Activated B cell treated with CpG ODN at 0.5 μM for 24 hours (primary cell): Measurements from ENCODE around the gene SETD5. TPM values are rescaled to one million over a fixed set of nuclear protein-coding genes. Genes with fewer than 3 reads are reported as not detected.

Source experiments
- ATAC-seq: fragments of 200-7000 bp; cut with Tn5 transposase; one replicate; pipeline ENCODE4 v1.10.0; 2021; ENCODE audit warnings: low read depth, mild to moderate bottlenecking, moderate library complexity
- CTCF ChIA-PET: fragments of 350-600 bp; sonication (Branson Sonifier 250); formaldehyde crosslinking; loops from one replicate; lab custom pipeline; 2021; ENCODE audit warnings: antibody characterized with exemption; lab: Charles Lee
- POLR2A ChIA-PET: fragments of 350-600 bp; sonication (Branson Sonifier 250); formaldehyde crosslinking; loops from one replicate; lab custom pipeline; 2021; ENCODE audit warnings: antibody characterized with exemption; lab: Charles Lee
- DNase-seq: peaks from one replicate; pipeline ENCODE4 v3.0.0; 2022
- H3K27ac Mint-ChIP-seq: one replicate; pipeline ENCODE4 v1.8.0; 2020; ENCODE audit warnings: mixed read lengths
- H3K27me3 Mint-ChIP-seq: one replicate; pipeline ENCODE4 v1.8.0; 2021; ENCODE audit warnings: mixed read lengths
- H3K36me3 Mint-ChIP-seq: one replicate; pipeline ENCODE4 v1.8.0; 2021; ENCODE audit warnings: low read depth, mixed read lengths
- H3K4me1 Mint-ChIP-seq: one replicate; pipeline ENCODE4 v1.8.0; 2021; ENCODE audit warnings: mixed read lengths
- H3K4me3 Mint-ChIP-seq: one replicate; pipeline ENCODE4 v1.8.0; 2020; ENCODE audit warnings: mild to moderate bottlenecking, mixed read lengths
- H3K9me3 Mint-ChIP-seq: one replicate; pipeline ENCODE4 v1.8.0; 2020; ENCODE audit warnings: mixed read lengths
- CTCF ChIP-seq: fragments of 200-600 bp; IDR thresholded peaks from one replicate; pipeline ENCODE4 v1.8.0; 2022; ENCODE audit warnings: antibody characterized with exemption, mild to moderate bottlenecking
- intact Hi-C: fragments of 100-400 bp; cut with micrococcal nuclease; formaldehyde crosslinking; loops from one replicate; pipeline ENCODE4 v1.15.1; 2024
- total RNA-seq: library from RNA; stranded (reverse); gene quantifications from 2 replicates; pipeline ENCODE4 v1.2.3, GENCODE V29; 2022

SETD5 gene
- total RNA-seq, 1 donor from 2014 or later = 162 TPM

- no peak for TF ChIP-seq CTCF
- Mint-ChIP-seq H3K27ac (no peak overlapping the region), H3K36me3 (peaks cover 94% of the 10 kb centered on the region), H3K4me3 (no peak overlapping the region), H3K27me3 (no peaks in the 10 kb centered on the region), H3K9me3 (no peaks in the 10 kb centered on the region), H3K4me1 (peaks cover 30% of the 10 kb centered on the region)
- ChIA-PET CTCF (no interaction called here), POLR2A (interaction anchor here (1.1 kb wide), 1 partner anchor 9 kb away, joined by 4 read pairs; no protein-coding TSS in a partner anchor)
- intact Hi-C loops = loop anchor here (5.0 kb wide), 1 partner anchor 34 kb away; no protein-coding TSS in a partner anchor
- ATAC-seq = no peak
- no peak for DNase-seq
Observed at GRCh38 chr3:9388142-9388541, 9.3 kb upstream of the SETD5 start.

- Mint-ChIP-seq H3K4me1 (peaks cover 32% of the 10 kb centered on the region), H3K36me3 (peaks cover 94% of the 10 kb centered on the region), H3K4me3 (no peak overlapping the region), H3K27me3 (no peaks in the 10 kb centered on the region), H3K27ac (no peak overlapping the region), H3K9me3 (no peaks in the 10 kb centered on the region)
- intact Hi-C loops = loop anchor here (5.0 kb wide), 1 partner anchor 34 kb away; no protein-coding TSS in a partner anchor
- ATAC-seq (no peak), DNase-seq (no peak)
- TF ChIP-seq CTCF = no peak
- POLR2A ChIA-PET = interaction anchor here (0.7 to 1.1 kb wide), 2 partner anchors 8 to 46 kb away, joined by 4 read pairs; no protein-coding TSS in a partner anchor
- CTCF ChIA-PET = no interaction called here
Observed at GRCh38 chr3:9388562-9389272, 8.7 kb upstream of the SETD5 start.

- ChIA-PET CTCF (no interaction called here), POLR2A (no interaction called here)
- intact Hi-C loops = no loop called here
- ATAC-seq = no peak
- no peaks in the 10 kb centered on the region for H3K27me3 Mint-ChIP-seq
- peaks cover 44% of the 10 kb centered on the region for H3K4me1 Mint-ChIP-seq
- TF ChIP-seq CTCF = no peak
- H3K9me3 Mint-ChIP-seq = no peaks in the 10 kb centered on the region
- H3K27ac Mint-ChIP-seq = no peak overlapping the region
- H3K4me3 Mint-ChIP-seq = no peak overlapping the region
- no peak for DNase-seq
- peaks cover 94% of the 10 kb centered on the region for H3K36me3 Mint-ChIP-seq
Observed at GRCh38 chr3:9390265-9390888, 7.0 kb upstream of the SETD5 start.

GRCh38 chr3:9392041-9392440 is 5.4 kb upstream of the SETD5 start:
- CTCF ChIA-PET = interaction anchor here (1.3 kb wide), 1 partner anchor 39 kb away, joined by 3 read pairs; no protein-coding TSS in a partner anchor
- POLR2A ChIA-PET = interaction anchor here (1.8 kb wide), 1 partner anchor 29 kb away, joined by 4 read pairs; the partner anchor contains the start of gene THUMPD3
- Mint-ChIP-seq H3K4me1 (peaks cover 43% of the 10 kb centered on the region), H3K9me3 (no peaks in the 10 kb centered on the region), H3K27ac (peak overlapping the region; percentile 35), H3K27me3 (no peaks in the 10 kb centered on the region), H3K36me3 (peaks cover 91% of the 10 kb centered on the region), H3K4me3 (no peak overlapping the region)
- ATAC-seq (no peak), DNase-seq (no peak)
- TF ChIP-seq CTCF = no peak
- intact Hi-C loops = no loop called here
